CD4-positive, alpha-beta T cell treated with Interleukin-6 at 100 ng/mL for 8 hours (primary cell): ENCODE data around the gene OR2V1.
"Not testable (repeated sequence)": the region's sequence is repeated elsewhere in the genome, so short reads cannot be mapped to it uniquely, and the experiment has no call there.

Experiments
- DNase-seq: peaks from one replicate; pipeline ENCODE4 v3.0.0-alpha.2; 2020; ENCODE audit warnings: mixed read lengths, low spot score

The OR2V1 gene

GRCh38 chr5:181130832-181131496 is at the start of gene OR2V1:
OR2V1 (minus strand) TSS chr5:181131169; CDS start chr5:181125304, 5,865 bp downstream.
- DNase-seq = no peak

GRCh38 chr5:181177559-181177958 is 46.6 kb upstream of the OR2V1 start:
- not testable (repeated sequence) for DNase-seq

GRCh38 chr5:181176254-181176952 is 45.4 kb upstream of the OR2V1 start:
- DNase-seq = no peak

GRCh38 chr5:181173420-181174342 is 42.7 kb upstream of the OR2V1 start:
- peak; percentile 23 for DNase-seq

- DNase-seq = peak; percentile 27
Measured at GRCh38 chr5:181173027-181173419, 42.1 kb upstream of the OR2V1 start.

- no peak for DNase-seq
Measured at GRCh38 chr5:181171782-181172181, 40.8 kb upstream of the OR2V1 start.

- no peak for DNase-seq
Measured at GRCh38 chr5:181170996-181171395, 40.0 kb upstream of the OR2V1 start.

- DNase-seq = no peak
Measured at GRCh38 chr5:181170237-181170825, 39.4 kb upstream of the OR2V1 start.

- not testable (repeated sequence) for DNase-seq
Measured at GRCh38 chr5:181169459-181170236, 38.7 kb upstream of the OR2V1 start.

GRCh38 chr5:181168595-181169118 is 37.7 kb upstream of the OR2V1 start:
- no peak for DNase-seq

GRCh38 chr5:181167814-181168488 is 37.0 kb upstream of the OR2V1 start:
- no peak for DNase-seq

GRCh38 chr5:181166812-181167733 is 36.1 kb upstream of the OR2V1 start:
- DNase-seq = no peak

- no peak for DNase-seq
Measured at GRCh38 chr5:181164076-181164952, 33.3 kb upstream of the OR2V1 start.

- no peak for DNase-seq
Measured at GRCh38 chr5:181163487-181164075, 32.6 kb upstream of the OR2V1 start.

- no peak for DNase-seq
Measured at GRCh38 chr5:181161534-181162175, 30.7 kb upstream of the OR2V1 start.

GRCh38 chr5:181160755-181161533 is 30.0 kb upstream of the OR2V1 start:
- not testable (repeated sequence) for DNase-seq
